ENCODE results near the gene GNA12.

The GNA12 gene

GRCh38 chr7:2838451-2838850 lies 5.7 kb downstream of the GNA12 start:
- DNase-seq (ENCODE audit: low read depth, low spot score): no peak
- POLR2A ChIA-PET: no interaction called here
- no peak overlapping the region for H3K4me3 ChIP-seq (ENCODE audit: low read depth, low read length)
- CTCF ChIA-PET: no interaction called here
- TF ChIP-seq, protein P1, sequence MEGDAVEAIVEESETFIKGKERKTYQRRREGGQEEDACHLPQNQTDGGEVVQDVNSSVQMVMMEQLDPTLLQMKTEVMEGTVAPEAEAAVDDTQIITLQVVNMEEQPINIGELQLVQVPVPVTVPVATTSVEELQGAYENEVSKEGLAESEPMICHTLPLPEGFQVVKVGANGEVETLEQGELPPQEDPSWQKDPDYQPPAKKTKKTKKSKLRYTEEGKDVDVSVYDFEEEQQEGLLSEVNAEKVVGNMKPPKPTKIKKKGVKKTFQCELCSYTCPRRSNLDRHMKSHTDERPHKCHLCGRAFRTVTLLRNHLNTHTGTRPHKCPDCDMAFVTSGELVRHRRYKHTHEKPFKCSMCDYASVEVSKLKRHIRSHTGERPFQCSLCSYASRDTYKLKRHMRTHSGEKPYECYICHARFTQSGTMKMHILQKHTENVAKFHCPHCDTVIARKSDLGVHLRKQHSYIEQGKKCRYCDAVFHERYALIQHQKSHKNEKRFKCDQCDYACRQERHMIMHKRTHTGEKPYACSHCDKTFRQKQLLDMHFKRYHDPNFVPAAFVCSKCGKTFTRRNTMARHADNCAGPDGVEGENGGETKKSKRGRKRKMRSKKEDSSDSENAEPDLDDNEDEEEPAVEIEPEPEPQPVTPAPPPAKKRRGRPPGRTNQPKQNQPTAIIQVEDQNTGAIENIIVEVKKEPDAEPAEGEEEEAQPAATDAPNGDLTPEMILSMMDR (IDR thresholded peaks at IDR 0.05; ENCODE audit: insufficient read depth, low read length, missing control alignments): no peak

DNA sequence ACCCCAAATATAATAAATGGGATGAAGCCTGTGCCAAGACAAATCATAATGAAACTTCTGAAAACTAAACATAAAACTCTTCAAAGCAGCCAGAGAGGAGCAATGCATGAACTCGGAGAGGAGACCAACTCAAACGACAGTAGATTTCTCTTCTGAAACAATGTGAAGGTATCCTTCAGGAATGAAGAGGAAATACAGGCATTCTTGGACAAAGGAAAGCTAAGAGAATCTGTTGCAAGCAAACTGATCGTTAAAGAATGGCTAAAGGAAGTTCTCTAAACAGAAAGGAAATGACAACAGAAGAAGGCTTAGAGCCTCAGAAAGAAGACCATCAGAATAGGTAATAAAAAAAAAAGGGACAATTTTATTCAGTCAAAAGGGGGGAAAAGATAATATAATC lies 6.6 kb downstream of the GNA12 start:
- DNase-seq (ENCODE audit: low read depth, low spot score): no peak
- H3K4me3 ChIP-seq (ENCODE audit: low read depth, low read length): no peak overlapping the region
- TF ChIP-seq, protein P1 (IDR thresholded peaks at IDR 0.05; ENCODE audit: insufficient read depth, low read length, missing control alignments): no peak
- CTCF ChIA-PET: no interaction called here
- POLR2A ChIA-PET: no interaction called here

DNA sequence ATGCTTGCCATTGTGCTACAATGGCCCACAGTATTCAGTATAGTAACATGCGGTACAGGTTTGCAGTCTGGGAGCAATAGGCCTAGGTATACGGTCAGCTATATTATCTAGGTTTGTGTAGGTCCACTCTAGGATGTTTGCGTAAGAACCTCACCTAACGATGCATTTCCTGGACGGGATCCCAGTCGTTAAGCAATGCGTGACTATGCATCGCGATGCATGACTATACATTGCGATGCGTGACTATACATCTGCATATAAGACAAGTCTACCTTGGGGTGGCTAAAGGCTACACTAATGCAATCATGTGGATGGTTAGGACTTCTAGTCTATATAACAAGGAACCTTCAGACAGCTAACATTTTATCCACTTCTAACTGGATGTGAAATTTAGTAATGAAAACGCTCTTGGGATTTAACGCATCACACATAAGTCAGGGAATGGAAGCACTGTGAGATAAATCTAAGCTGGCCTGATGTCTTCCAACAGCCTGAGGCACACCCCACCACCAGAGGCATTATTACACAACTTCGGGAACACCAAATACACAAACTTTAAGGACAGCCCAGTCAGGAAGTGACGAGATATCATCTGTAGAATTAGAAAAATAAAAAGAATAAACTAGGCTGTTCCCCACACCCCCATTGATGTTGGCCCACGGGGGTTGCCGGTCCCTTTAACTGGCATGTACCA lies 9.2 kb downstream of the GNA12 start:
- ChIA-PET CTCF (interaction anchor here (1.0 kb wide), 1 partner anchor 8 kb away, joined by 3 read pairs; no protein-coding TSS in a partner anchor), POLR2A (no interaction called here)
- no peak overlapping the region for H3K4me3 ChIP-seq (ENCODE audit: low read depth, low read length)
- no peak for DNase-seq (ENCODE audit: low read depth, low spot score)
- TF ChIP-seq, protein P1 (IDR thresholded peaks at IDR 0.05; ENCODE audit: insufficient read depth, low read length, missing control alignments): no peak

DNA sequence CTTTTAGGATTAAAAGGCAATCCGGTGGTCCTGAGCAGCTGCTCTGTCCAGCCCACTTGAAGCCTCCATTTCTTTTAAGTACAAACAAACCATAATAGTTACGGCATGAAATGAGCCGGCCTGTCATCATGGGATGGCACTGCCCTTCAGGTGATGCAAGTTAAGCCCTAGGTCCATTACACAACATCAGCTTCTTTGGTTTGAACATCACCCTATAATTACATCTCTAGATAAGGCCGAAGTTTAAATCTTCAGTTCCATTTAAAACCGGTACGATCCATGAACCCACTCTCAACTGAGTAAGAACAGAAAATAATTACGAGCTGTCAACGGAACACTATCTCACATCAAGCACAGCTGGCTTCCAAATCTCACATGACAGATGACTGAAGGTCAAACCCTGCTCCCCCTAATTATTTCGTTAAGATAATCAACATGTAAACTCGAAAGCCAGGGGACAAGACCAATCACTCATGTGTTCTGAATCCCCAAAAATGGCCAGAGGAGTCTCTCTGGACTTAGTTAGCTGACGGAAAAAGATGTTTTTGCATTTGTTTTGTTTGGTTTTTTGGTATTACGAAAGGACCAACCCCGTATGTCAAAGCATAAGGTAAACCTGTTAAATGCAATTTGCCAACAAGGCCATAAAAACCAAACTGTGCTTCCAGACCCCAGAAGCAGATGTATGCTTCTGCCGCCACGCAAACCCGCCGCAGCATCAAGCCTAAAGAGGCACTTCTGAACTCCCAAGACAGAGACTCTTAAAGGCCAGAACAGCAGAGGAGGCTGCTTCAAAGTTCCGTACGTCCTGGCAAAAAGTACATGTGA lies 10.8 kb downstream of the GNA12 start:
- TF ChIP-seq, protein P1 (IDR thresholded peaks at IDR 0.05; ENCODE audit: insufficient read depth, low read length, missing control alignments): no peak
- ChIA-PET POLR2A (no interaction called here), CTCF (interaction anchor here (1.1 to 2.0 kb wide), 3 partner anchors 10 to 146 kb away, joined by 3 to 5 read pairs (median 3); partner anchors contain the start of gene AMZ1)
- no peak overlapping the region for H3K4me3 ChIP-seq (ENCODE audit: low read depth, low read length)
- DNase-seq (ENCODE audit: low read depth, low spot score): no peak

DNA sequence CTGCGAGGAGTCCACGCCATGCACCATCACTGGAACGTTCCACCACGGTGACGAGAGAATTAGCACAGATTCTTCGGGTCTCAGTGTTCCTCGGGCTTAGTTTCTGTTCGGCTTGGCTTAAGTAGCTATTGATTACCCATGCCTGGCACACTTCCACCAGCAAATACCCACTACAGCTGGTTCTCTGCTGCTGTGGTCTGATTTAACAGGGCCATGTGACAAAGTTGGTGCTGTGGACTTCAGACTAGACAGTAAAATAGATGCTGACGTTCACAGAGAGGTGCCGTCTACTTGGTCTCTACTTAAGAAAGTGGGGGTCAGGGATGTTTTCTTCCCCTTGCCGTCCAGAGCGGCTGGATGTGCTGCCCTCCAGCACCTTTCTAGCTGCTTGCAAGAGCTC lies 11.6 kb downstream of the GNA12 start:
- no peak overlapping the region for H3K4me3 ChIP-seq (ENCODE audit: low read depth, low read length)
- POLR2A ChIA-PET: no interaction called here
- CTCF ChIA-PET: interaction anchor here (1.1 to 2.0 kb wide), 3 partner anchors 9 to 145 kb away, joined by 3 to 5 read pairs (median 3); partner anchors contain the start of gene AMZ1
- DNase-seq (ENCODE audit: low read depth, low spot score): no peak
- TF ChIP-seq, protein P1 (IDR thresholded peaks at IDR 0.05; ENCODE audit: insufficient read depth, low read length, missing control alignments): no peak
